NCI-H69 (cell line): ENCODE results near the gene STARD10.

ENCODE experiments used
- DNase-seq: peaks from one replicate; lab custom pipeline; 2025; lab: John Stamatoyannopoulos, UW

Gene STARD10

DNA sequence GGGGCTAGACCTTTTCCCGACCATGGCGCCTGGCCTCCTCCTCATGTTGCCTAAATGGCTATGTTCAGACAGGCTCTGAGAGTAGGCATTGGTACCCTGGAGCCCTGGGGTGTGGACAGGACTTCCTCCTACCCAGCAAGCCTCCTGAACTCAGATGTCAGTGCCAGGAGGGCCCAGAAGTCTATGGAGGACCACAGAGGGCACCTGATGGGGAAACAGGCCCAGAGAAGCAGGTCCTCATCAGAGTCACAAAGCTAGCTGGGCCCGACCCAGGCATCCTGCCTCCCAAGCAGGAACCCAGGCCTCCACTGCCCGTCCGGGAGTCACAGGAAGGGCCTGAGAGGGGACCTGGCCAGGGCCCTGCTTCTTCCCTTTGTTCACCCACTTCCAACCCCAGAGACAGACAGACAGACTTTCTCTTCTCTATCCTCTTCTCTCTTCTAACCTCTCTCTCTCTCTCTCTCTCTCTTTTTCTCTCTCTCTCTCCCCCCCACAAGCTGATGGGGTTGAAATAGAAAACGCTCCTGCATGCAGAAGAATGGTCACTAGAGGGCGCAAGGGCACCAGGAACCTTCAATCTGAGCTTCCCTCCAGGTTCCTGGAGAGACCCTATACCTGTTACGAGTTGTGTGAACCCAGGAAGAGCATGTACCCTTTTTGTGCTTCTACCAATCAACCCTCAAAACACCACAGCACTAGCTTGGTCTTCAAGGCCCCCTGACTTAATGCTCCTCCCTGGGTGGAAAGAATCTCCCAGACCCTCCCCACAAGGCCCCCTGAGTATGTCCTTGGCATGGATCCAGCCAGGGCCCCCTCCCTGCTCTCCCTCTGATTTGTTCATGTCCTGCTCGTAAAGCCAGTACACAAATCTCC, 68.8 kb downstream of the STARD10 start:
- DNase-seq: peak; percentile 87

- no peak for DNase-seq
Observed at GRCh38 chr11:72724021-72724551, 69.8 kb downstream of the STARD10 start.

GRCh38 chr11:72723508-72723907, 70.3 kb downstream of the STARD10 start:
- no peak for DNase-seq

DNA sequence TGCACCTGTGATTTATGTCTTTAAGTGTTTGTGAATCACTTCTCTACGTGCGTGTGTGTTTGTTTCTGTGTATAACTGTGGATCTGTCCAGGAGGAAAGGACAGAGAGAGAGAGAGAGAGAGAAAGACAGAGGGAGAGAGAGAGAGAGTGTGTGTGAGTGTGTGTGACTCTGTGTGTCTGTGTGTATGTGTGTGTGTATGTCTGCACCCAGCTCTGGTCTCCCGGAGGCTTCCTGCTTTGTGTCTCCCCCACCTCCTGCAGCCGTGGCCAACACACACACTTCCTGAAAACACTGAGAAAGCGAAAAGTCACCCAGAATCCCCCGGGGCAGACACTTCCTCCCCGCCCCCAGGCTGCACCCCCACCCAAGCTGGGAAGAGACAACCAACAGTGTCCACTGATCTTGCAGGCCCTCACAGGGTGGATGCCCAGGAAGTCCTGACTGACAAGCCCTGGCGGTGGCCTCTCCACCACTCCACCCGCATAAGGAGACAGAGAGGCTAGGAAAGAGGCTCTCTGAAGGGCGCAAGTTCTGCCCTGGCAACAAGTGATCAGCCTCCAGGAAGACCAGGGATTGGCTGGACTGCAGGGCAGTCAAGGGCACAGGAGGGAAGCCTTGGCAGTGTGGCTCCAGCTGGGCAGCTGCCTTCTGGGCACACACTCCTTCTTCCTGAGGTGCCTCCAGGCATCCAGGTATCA, 71.6 kb downstream of the STARD10 start:
- peak; percentile 80 for DNase-seq

DNA sequence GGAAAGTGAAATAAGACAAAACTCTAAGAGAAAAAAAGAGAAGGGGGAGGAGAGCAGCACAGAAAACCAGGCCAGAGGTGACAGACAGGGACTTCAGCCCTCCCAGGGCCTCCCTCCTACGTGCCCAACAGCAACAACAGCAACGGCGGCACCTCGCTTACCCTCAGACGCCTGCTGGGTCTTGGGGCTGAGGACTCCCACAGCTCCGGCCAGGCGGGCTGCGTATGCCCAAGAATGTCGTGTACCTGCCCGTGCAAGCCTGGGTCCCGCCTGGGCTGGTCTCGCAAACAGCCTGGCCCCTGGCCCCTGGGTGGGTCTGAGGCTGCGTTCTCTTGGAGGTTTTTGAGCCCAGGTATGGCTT, 72.2 kb downstream of the STARD10 start:
- no peak for DNase-seq

GRCh38 chr11:72721276-72721675, 72.6 kb downstream of the STARD10 start:
- no peak for DNase-seq

- no peak for DNase-seq
Observed at GRCh38 chr11:72720784-72721183, 73.1 kb downstream of the STARD10 start.

DNA sequence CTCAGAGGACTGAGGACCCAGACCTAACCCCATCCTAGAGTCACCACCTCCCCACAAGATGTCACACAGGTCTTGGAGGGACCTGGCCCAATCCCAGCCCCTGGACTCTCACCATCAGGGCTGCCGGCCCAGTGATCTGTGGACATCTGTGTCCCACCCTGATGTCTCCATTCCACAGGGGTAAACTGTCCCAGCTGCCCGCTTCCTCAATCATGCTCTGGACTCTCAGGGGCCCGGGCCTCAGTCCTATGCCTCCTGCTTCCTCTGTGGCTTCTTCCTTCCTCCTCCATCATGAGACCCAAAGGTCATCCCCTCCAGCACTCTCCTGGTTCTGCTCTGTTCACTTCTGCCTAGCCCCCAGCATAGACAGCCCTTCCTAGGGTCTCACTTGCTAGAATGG, 73.8 kb downstream of the STARD10 start:
- no peak for DNase-seq

- no peak for DNase-seq
Observed at GRCh38 chr11:72719551-72719950, 74.3 kb downstream of the STARD10 start.

GRCh38 chr11:72719144-72719543, 74.7 kb downstream of the STARD10 start:
- DNase-seq: no peak

- DNase-seq: no peak
Observed at GRCh38 chr11:72718101-72718501, 75.7 kb downstream of the STARD10 start.

GRCh38 chr11:72716788-72717435, 76.9 kb downstream of the STARD10 start:
- no peak for DNase-seq

DNA sequence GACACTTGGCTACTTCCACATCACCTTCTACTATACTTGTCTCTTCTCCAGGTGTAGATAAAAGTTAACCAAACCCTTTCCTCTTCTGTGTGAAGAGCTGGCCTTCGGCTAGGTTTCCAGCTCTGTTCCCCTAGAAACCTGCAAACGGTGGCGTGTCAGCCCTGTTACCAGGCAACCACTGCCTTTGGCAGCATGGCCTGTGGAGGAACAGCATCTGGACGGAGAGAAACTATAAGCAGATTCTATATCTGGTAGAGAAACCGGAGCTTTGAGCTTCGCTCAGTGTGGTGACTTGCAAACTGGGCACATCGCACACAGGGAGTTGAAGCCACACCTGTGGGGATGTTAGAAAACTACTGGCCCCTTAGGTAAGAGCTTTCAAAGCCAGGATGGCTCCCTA, 77.6 kb downstream of the STARD10 start:
- peak; percentile 15 for DNase-seq

GRCh38 chr11:72712841-72713240, 81.0 kb downstream of the STARD10 start:
- DNase-seq: no peak

- DNase-seq: no peak
Observed at GRCh38 chr11:72712168-72712751, 81.6 kb downstream of the STARD10 start.

- DNase-seq: no peak
Observed at GRCh38 chr11:72711141-72711540, 82.7 kb downstream of the STARD10 start.

DNA sequence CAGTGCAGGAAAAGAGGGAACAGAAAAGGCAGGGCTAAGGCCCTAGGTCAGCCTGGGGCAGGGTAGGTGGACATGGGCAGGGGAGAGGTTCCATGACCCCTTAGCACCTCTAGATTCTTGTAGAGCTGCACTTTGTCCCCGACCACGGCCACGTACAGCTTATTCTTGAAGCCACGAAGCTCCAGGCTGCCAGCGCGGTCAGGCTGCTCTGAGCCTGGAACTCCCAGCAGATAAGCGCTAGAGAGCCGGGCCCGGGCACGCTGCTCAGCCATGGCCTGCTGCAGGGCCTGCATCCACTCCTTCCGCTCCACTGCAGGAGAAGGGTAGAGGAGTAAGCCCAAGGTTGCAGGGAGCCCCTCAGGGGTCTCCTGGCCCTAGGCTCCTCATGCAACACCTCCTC, 83.6 kb downstream of the STARD10 start:
- DNase-seq: no peak

DNA sequence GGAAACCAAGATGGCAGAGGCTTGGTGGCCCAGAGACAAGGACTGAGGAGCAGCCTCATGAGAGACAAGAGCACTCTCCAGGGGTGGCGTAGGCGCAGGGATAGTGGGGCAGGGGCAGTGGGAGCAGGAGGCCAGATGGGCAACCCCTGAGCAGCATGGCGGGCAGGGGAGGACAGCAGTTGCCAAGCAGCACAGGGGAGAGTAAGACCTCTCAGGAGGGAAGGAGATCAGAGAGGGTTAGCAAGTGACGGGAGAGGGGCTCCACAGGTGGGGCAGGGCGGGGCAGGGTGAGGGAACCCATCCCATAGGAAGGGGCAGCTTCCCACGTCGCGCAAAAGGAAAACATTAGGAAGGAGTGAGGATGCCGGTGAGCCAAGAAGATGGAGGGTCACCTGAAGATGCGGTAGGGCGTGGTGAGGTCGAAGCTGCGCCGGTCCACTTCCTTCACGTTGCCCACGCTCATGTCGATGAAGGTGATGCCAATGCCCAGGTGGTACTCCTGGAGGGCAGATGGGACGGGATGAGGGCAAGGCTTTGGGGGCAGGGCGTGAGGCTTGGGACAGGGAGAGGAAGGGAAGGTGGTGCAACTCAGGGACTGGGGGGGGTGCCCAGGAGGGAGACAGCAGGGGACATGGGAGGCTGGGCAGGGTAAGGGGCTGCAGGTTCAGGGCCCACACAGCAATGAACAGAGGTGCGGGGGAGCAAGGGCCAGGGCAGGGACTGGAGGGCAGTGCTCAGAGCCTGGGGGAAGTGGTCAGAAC, 84.2 kb downstream of the STARD10 start:
- no peak for DNase-seq

GRCh38 chr11:72707032-72707431, 86.8 kb downstream of the STARD10 start:
- no peak for DNase-seq

- DNase-seq: no peak
Observed at GRCh38 chr11:72706579-72706978, 87.3 kb downstream of the STARD10 start.
